ENCODE measurements around the gene RPL22.

GRCh38 chr1:6198646-6199297 is 623 bp downstream of the RPL22 start:
- TF ChIP-seq CTCF (IDR thresholded peaks at IDR 0.05) (no peak), POLR2AphosphoS5 (IDR thresholded peaks at IDR 0.05; ENCODE audit: low read depth, low read length) (no peak), TCF7L2 (IDR thresholded peaks at IDR 0.05; ENCODE audit: low read depth, low read length) (no peak)

All from Panc1 (cell line).